Epithelial cell of prostate (primary cell): ENCODE results near the gene GALNTL6.

ENCODE experiments used
- DNase-seq: peaks from one replicate; pipeline ENCODE4 v3.0.0-alpha.2; 2011; ENCODE audit warnings: low read depth, low spot score
- H3K27ac ChIP-seq: fragments of 450-650 bp; 2 replicates; pipeline ENCODE4 v1.5.1; 2017; ENCODE audit warnings: mild to moderate bottlenecking

The GALNTL6 gene

DNA sequence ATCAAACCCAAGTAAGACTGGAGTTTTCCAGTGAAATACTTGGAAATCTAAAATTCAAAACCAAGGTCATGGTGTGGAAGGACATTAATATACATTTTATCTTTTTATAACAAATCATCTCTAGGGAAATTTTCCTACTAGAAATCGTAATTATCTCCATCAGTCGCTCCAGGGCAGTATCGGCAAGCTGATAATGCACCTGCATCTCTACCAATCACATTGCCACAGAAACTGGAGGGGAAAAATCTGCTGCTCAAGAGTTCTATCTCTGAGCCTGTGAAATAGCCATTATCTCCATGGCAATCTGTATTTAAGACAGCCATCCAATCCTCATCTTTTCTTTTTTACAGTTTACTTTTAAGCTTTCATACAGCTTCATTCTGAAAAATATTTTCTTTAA, 817.1 kb downstream of the GALNTL6 start:
- DNase-seq = no peak
- H3K27ac ChIP-seq = no peak overlapping the region

DNA sequence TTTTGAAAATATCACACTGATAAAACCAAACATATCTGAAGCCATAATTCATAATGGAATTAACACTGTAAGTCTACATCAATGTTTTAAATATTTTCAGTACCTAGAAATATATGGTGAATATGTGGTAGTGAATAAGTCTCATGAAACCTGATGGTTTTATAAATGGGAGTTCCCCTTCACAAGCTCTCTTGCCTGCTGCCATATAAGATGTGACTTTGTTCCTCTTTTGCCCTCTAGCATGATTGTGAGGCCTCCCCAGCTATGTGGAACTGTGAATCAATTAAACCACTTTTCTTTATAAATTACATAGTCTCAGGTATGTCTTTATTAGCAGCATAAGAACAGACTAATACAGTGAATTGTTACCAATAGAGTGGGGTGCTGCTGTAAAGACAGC, 818.6 kb downstream of the GALNTL6 start:
- H3K27ac ChIP-seq = no peak overlapping the region
- DNase-seq = no peak

DNA sequence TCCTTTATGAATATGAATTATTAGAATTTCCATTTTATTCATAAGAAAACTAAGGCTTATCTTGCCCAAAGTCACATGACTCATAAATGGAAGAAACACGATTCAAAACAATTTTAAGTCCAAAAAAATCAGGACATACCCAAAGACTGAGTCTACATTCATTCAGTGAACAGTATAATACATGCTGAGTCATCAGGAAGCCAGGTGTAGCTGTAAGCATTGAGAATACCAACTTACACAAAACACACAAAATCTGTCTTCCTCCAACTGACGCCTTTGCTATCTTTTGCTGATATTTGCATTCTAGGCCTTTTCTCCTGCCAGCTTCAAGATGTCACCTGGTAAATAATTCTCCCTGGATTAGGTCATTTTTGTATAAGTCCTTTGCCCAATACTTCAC, 835.3 kb downstream of the GALNTL6 start:
- no peak for DNase-seq
- no peak overlapping the region for H3K27ac ChIP-seq

DNA sequence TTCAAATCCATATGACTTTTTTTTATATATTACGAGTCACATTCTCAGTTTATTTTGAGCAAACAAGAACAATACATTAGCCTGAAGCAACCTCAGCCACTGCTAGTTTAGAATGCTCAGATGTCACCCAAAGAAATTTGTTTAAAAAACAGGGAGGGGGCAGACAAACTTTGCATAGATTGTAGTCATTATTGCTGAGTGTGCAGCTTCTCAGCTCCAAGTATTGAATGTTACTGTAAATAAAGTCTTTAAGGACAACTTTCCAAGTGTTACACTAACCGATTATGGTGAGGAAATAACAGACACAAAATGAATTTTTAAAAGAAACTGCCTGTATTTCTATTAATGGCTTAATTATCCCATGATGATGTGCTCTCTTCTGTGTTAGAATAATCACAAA, 835.9 kb downstream of the GALNTL6 start:
- no peak overlapping the region for H3K27ac ChIP-seq
- no peak for DNase-seq

DNA sequence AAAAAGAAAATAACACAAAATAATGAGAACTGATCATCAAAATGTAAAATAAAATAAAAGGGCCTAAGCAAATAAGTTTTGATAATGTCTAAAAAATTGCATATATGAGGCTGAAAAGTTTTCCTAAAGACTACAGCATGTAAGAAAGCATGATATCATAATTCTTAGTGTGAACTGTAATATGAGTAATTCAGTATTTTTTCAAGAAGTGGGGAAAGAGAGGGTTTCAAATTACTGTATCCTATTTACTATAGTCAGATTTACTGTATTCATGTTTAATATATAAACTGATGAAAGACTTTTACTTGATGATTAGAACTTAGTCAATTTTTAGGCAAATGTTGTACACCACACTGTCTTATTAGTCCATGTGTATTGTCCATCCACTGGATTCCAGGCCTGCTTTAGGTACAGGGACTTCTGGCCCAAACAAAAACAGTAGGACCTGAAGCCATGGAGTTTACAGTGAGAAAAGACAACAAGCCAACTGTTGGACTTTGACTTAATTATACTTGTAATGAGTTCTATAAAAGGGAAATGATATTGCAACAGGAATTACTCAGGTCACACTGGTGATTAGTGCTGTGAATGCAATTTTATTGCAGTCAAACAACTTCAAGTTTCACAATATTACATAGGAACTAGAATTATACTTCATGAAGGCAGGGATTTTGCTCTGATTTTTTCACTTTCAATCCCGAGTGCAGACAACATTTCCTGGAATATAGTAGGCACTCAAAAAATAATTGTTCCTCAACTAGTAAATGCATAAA, 837.7 kb downstream of the GALNTL6 start:
- no peak overlapping the region for H3K27ac ChIP-seq
- no peak for DNase-seq

DNA sequence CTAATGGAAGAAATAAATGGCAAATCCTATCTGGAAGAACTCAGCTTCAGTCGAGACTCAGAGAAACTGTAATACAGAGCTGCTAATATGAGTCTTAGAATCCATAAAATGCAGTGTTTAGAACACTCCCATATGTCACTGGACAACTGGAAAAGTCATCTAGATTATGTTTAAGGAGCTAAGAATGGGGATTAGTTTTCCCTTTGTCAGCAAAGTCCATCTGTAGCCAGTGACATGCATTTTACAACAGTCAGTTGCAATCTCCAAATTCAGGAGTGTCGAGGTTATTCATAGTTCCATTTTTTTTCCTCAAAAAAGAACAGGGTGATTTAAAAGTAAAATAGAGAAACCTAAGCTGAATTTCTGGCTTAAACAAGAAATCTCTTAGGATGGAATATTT, 838.8 kb downstream of the GALNTL6 start:
- H3K27ac ChIP-seq = no peak overlapping the region
- no peak for DNase-seq

DNA sequence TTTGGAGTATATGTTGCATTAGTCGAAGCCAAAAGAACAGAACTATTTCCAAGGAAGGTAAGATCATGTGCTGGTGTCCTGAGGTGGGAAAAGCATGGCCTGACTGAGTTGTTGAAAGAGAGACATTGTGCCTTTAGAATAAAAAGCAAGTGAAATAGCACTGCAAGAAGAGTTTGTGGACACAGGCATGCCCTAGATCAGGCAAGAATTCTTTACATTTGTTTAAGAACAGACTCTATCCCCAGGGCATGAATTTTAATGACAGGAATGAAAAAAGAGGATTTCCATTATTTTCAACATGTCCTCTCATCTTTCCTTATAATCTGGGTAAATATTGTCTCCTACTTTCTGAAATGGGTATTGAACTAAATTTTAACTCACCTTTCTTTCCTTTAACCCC, 839.2 kb downstream of the GALNTL6 start:
- H3K27ac ChIP-seq = no peak overlapping the region
- no peak for DNase-seq

DNA sequence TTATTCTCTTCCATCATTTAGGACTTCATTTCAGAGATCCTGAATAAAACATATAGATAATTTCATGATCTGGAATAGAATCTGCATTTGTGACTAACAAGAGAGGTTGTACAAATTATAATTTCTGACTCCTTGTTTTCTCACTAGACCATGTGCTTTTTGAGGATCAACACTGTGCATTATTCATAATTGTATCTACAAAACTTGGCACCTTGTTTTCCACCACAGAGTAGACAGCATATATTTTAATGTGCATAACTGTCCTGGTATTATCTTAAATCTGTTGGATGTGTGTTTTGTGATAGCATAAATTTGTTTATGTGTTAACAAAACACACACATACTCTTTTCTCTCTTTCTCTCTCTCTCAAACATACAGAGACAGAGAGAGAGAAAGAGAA, 840.5 kb downstream of the GALNTL6 start:
- no peak for DNase-seq
- H3K27ac ChIP-seq = no peak overlapping the region

DNA sequence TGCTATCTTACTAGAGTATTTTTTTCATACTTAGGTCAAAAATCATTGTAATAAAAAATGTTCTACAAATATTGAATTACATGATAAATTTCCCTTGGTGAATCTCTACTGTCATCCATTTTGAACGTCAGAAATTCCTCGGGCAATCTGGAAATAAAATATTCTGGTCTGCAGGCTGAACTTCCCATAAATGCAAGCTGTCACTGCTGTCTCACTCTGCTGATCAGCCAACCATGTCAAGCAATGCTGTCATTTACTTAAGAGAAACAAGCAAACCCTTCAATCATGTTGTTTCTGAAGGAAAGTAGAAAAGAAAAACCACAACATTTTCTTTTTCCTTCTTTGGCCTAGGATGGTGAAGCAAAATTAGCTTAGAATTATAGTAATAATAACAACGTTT, 841.3 kb downstream of the GALNTL6 start:
- no peak for DNase-seq
- no peak overlapping the region for H3K27ac ChIP-seq

DNA sequence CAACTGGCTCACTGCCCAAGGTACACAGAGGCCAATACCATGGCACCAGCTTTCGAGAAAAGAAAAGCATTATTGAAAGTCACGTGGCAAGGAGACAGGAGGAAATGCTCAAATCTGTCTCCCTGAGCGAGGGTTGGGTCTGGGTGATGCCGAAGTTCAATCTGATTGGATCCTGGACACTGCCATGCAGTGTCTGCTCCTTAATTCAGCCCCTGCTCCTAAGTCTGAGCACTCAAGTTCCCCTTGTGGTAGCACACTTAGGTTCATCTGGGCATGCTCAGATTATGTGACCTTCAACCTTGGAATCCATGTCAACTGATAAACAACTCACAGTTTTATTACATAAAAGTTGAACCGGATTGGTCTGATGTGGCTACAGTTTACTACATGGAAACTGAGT, 842.9 kb downstream of the GALNTL6 start:
- no peak for DNase-seq
- no peak overlapping the region for H3K27ac ChIP-seq

DNA sequence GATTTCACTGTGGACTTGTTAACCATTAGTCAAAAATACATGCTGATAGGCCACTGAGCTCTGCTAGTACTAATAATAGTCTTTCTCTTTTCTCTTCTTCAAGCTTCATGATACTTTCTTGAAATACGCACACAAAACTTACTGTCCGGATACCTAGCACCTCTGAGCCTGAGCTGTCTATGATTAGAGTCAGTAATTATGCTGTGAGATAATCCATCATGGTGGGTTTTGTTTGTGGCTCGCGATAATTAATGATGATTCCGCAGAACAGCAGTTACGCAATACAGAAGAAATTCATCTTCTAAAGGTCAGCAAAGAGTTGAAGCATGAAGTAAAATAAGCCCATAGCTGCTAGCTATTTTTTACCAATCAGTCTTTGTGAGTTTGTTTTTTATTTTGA, 843.9 kb downstream of the GALNTL6 start:
- H3K27ac ChIP-seq = no peak overlapping the region
- DNase-seq = no peak

DNA sequence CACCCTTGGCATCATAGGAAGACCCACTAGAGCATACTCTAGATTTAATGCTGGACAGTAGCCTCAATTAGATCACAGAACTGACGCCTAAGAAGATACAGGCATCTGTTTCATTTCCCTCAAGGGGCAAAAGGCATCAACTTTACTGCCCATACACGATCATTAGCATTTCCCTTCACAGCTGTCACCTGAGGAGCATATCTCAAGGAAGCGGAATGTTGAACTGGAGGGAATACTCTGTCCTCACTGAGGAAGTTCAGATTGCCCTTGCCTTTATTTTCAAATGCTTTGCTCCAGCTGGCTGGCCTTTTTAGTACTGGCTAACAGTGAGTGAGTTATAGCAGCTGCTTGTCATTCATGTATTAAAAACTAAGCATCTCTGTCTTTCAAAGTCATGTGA, 847.0 kb downstream of the GALNTL6 start:
- no peak overlapping the region for H3K27ac ChIP-seq
- DNase-seq = no peak

DNA sequence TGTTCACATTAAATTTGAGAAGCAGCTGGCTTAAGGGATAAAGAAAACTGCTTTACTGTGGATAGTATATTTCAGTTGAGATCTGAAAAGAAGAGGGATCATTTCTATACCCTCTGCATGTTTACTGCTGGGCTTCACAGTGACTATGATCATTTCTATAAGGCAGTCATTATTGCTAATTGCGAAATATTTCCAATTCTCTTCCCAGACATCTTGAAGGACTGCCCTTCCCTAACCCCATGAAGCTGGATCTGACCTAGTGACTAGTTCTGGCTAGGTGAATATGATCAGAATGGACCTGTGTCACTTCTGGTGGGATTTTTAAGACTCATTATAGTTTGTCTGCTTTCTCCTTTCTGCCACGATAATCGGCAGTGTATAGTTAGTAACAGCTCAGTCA, 848.9 kb downstream of the GALNTL6 start:
- no peak for DNase-seq
- no peak overlapping the region for H3K27ac ChIP-seq

DNA sequence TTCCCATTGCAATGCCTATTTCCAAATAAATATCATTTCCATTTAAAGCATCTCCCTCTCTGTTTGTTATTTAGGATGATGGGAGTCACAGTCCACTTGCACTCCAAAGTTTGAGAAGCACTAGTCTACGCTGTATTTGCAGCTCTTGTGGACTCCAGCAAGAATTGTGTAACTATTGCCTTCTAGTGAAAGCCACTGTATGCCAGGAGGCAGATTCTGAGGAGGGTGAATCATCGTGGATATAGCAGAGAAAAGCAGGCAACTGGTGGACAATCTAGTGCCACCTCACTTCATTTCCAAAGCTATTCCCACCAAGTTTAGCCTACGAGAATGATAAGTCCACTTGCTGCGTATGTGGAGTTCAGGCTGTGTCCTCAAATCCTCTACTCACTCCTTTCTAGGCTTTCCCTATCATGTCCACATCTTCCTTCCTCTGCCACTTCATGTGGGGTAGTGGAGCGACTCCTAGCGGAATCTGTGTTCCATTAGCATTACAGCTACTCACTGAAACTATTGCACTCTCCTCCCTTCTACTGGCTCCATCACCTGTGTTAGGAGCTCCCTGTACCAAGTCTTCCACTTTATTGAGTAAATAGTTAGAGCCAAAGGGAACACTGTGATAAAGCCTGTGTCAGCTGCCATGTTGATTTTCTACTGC, 853.6 kb downstream of the GALNTL6 start:
- H3K27ac ChIP-seq = no peak overlapping the region
- no peak for DNase-seq

DNA sequence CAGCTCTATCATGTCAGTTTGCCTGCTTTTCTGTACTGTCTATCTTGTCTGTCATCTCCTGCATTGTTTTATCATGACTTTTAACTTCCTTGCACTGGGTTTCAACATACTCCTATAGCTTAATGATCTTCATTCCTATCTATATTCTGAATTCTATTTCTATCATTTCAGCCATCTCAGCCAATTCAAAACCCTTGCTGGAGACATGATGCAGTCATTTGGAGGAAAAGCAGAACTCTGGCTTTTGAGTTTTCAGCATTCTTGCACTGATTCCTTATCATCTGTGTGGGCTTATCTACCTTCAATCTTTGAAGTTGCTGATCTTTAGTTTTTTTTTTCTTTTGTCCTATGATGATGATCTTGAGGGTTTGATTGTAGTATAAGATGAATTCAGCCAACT, 861.6 kb downstream of the GALNTL6 start:
- no peak for DNase-seq
- no peak overlapping the region for H3K27ac ChIP-seq

DNA sequence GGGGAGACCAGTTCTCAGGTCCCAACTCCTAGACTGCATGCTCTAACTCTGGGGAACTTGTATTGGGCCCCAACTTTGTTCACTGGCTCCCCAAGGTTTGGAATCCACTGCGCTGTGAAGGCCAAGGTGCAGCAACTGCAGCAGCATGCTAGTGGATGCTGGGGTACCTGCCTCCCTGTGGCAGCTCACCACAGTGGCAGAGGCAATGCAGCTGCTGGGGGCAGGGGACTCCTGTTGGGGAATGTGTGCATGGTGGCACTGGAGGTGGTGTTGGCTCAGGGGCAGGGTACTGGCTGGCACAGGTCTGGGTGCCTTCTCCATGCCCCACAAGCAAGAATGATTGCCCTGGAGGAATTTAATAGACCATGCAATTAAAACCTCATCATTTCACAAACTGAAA, 862.0 kb downstream of the GALNTL6 start:
- no peak overlapping the region for H3K27ac ChIP-seq
- DNase-seq = no peak

DNA sequence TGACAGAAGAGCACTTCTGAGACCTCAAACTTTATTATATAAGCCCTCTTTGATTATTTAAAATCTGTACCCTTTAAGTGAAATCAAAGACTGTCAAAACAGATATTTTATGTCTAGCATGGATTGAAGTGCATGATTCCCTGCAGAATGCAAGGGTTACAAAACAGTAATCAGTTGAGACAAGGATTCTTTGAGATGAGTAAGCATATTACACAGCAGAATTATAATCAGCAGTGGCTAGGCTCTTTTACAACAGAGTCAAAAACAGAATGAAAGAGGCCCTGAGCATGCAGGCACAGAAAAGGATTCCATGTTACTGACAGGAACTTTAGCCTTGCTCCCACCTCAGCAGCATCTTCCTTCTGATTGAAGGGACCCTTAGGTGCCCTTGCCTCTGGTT, 867.5 kb downstream of the GALNTL6 start:
- DNase-seq = no peak
- H3K27ac ChIP-seq = no peak overlapping the region

DNA sequence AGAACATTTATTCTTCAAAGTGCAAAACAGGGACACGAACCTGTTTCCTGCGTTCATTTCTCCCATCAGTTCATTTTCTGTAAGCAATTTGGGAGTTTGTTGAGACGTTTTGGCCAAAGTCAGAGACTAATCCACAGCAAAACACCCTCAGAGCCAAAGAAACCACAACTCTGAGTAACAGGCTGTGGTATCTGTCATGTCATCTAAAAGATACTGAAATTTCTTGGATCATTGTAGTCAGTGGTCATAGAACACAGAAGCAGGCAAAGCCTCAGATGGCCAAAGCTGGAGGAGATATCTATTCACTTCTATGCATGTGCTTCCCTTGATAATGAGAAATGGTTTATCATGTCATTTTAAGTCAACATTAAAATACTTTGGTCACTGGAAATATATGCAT, 869.8 kb downstream of the GALNTL6 start:
- no peak overlapping the region for H3K27ac ChIP-seq
- no peak for DNase-seq

DNA sequence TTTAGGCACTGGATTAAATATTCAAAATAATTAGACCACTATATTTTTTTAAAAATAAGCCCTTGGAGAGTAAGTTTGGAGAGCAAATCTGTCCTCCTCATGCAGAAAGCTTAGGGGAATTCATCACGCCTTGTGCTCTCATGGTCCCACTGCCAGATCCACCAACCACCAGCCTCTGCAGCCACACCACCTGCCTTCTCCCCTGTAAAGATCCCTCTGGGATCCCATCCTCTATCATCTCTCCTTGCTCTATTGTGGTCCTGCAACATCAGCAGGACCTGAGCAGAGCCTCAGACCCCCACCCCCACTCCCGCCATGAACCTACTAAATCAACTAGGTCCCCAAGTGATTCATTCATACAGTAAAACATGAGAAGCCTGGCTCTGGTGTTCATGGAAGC, 872.8 kb downstream of the GALNTL6 start:
- DNase-seq = no peak

DNA sequence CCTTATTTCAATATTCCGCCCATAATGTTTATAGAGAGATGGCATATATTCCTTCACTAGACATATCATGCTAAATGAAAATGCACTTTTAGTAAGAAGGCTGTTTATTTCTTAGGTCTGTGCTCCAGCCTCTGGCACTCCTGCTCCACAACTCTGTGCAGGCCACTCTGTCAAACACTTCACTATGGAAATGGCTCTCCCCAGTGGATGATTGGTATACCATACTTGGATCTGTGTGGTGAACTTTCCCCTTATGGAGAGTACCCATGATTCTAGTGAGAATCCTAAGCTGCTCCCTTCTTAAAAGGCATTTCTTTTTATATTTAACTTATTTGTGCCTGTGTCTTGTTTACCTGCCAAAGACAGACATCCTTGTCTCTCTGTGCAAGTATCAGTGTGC, 875.3 kb downstream of the GALNTL6 start:
- no peak for DNase-seq
- H3K27ac ChIP-seq = no peak overlapping the region

More for the DNA sequence above, 872.8 kb downstream of the GALNTL6 start:
- no peak overlapping the region for H3K27ac ChIP-seq

DNA sequence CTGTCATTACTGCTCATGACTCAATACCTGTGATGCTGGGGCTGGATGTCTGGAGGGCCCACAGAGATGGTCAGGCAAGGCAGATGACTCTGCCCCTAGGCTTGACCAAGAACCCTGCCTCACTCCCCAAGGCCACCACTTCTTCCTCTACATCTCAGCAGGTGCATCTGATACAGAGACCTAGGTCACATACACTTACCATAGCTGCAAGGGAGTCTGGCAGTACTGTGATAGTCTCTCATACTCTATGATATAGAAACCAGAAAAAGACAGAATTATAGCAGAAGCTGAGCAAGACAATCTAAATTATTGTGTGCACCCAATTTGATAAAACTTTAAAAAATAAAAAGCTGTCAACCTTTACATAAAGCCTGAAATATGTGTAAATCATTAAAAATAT, 878.3 kb downstream of the GALNTL6 start:
- DNase-seq = no peak
- no peak overlapping the region for H3K27ac ChIP-seq

DNA sequence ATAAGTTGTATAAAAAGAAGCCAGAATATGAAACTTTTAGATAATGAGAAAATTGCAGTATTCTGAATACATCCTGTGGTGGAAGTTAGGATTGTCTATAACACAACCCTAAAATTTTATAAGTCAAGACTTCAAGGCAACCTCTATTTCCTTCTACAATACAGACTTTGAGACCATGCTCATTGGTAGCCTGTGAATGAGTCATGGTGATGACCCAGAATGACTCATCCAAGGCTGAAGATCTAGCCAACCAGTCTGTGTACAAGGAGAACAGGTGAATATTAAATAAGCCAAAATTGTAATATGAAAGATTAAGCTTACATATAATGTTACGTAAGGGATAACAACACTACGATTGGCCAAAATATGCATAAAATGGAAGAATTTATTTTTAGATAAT, 879.5 kb downstream of the GALNTL6 start:
- no peak overlapping the region for H3K27ac ChIP-seq
- DNase-seq = no peak
